GM13977 (cell line): ENCODE data around the gene HBG1.
"Not testable (repeated sequence)": the region's sequence is repeated elsewhere in the genome, so short reads cannot be mapped to it uniquely, and the experiment has no call there.

ENCODE experiments used
- DNase-seq: peaks from one replicate; pipeline ENCODE4 v3.0.0; 2012; ENCODE audit warnings: low spot score
- CTCF ChIP-seq: IDR thresholded peaks from 2 replicates; pipeline ENCODE4 v1.5.1; 2012; ENCODE audit warnings: mild to moderate bottlenecking, control low read depth; ENCODE audit not compliant: insufficient read depth; ENCODE audit errors: extremely low read depth, missing control alignments
- in situ Hi-C: fragments of 300-500 bp; cut with MboI; formaldehyde crosslinking; loops from one replicate; pipeline ENCODE4 v1.12.0; 2022; ENCODE audit warnings: low sequenced_read_pairs, low pct_unique_long_range_greater_than_20kb, mixed read lengths, inconsistent platforms; ENCODE audit not compliant: unreplicated experiment

Gene HBG1

GRCh38 chr11:5249807-5250396 is at the start of gene HBG1:
HBG1 (minus strand) TSS chr11:5249857; CDS start chr11:5249804, 53 bp downstream.
- DNase-seq, in situ Hi-C loops: not testable (repeated sequence)

- no peak for DNase-seq
- no peak for TF ChIP-seq CTCF
- in situ Hi-C loops = no loop called here
Measured at GRCh38 chr11:5298451-5298850, 48.8 kb upstream of the HBG1 start.

- DNase-seq = no peak
- in situ Hi-C loops = no loop called here
Measured at GRCh38 chr11:5297721-5298323, 48.2 kb upstream of the HBG1 start.

GRCh38 chr11:5294342-5294995 is 44.8 kb upstream of the HBG1 start:
- DNase-seq, in situ Hi-C loops: not testable (repeated sequence)

More at GRCh38 chr11:5297721-5298323, 48.2 kb upstream of the HBG1 start:
- no peak for TF ChIP-seq CTCF

- in situ Hi-C loops = no loop called here
- DNase-seq = no peak
- TF ChIP-seq CTCF = no peak
Measured at GRCh38 chr11:5293028-5293427, 43.4 kb upstream of the HBG1 start.

- DNase-seq = peak; percentile 59
- TF ChIP-seq CTCF = peak; percentile 67
Measured at GRCh38 chr11:5291207-5291838, 41.7 kb upstream of the HBG1 start.

GRCh38 chr11:5290106-5290505 is 40.4 kb upstream of the HBG1 start:
- in situ Hi-C loops = no loop called here
- DNase-seq = no peak

More at GRCh38 chr11:5291207-5291838, 41.7 kb upstream of the HBG1 start:
- in situ Hi-C loops = no loop called here

More at GRCh38 chr11:5290106-5290505, 40.4 kb upstream of the HBG1 start:
- no peak for TF ChIP-seq CTCF
